Glutamatergic neuron (in vitro differentiated cells): ENCODE results near the gene PLEKHA1. TPM values are rescaled to one million over a fixed set of nuclear protein-coding genes. Genes with fewer than 3 reads are reported as not detected.

Experiments
- DNase-seq: peaks from one replicate; pipeline ENCODE4 v3.0.0; 2022
- H3K27ac Mint-ChIP-seq: one replicate; pipeline ENCODE4 v1.8.0; 2020; ENCODE audit warnings: mild to moderate bottlenecking, mixed read lengths, inconsistent platforms; ENCODE audit not compliant: unreplicated experiment
- H3K27me3 Mint-ChIP-seq: one replicate; pipeline ENCODE4 v1.8.0; 2020; ENCODE audit warnings: mild to moderate bottlenecking, moderate library complexity, mixed read lengths, inconsistent platforms; ENCODE audit not compliant: unreplicated experiment
- H3K36me3 Mint-ChIP-seq: one replicate; pipeline ENCODE4 v1.8.0; 2020; ENCODE audit warnings: mild to moderate bottlenecking, mixed read lengths, inconsistent platforms; ENCODE audit not compliant: unreplicated experiment
- H3K4me1 Mint-ChIP-seq: one replicate; pipeline ENCODE4 v1.8.0; 2020; ENCODE audit warnings: mild to moderate bottlenecking, low read depth, mixed read lengths, inconsistent platforms; ENCODE audit not compliant: unreplicated experiment
- H3K4me3 Mint-ChIP-seq: one replicate; pipeline ENCODE4 v1.8.0; 2020; ENCODE audit warnings: mild to moderate bottlenecking, mixed read lengths, inconsistent platforms; ENCODE audit not compliant: unreplicated experiment
- H3K9me3 Mint-ChIP-seq: one replicate; pipeline ENCODE4 v1.8.0; 2020; ENCODE audit warnings: mild to moderate bottlenecking, moderate library complexity, mixed read lengths, inconsistent platforms; ENCODE audit not compliant: unreplicated experiment
- total RNA-seq: library from RNA; stranded (reverse); fragmentation: NEBNext Ultra II Directional; extraction: Animal tissue kit (Norgen Biotek cat#: 25700); gene quantifications from one replicate; pipeline ENCODE4 v1.2.1, GENCODE V29; 2021; ENCODE audit not compliant: unreplicated experiment
- TF ChIP-seq, protein P1 (sequence below): fragments of 200-600 bp; sonication (generic); IDR thresholded peaks from one replicate; pipeline ENCODE4 v1.5.0; 2021; ENCODE audit not compliant: partially characterized antibody, unreplicated experiment

PLEKHA1 gene
- total RNA-seq, 1 donor from 2014 or later: 31.4 TPM

DNA sequence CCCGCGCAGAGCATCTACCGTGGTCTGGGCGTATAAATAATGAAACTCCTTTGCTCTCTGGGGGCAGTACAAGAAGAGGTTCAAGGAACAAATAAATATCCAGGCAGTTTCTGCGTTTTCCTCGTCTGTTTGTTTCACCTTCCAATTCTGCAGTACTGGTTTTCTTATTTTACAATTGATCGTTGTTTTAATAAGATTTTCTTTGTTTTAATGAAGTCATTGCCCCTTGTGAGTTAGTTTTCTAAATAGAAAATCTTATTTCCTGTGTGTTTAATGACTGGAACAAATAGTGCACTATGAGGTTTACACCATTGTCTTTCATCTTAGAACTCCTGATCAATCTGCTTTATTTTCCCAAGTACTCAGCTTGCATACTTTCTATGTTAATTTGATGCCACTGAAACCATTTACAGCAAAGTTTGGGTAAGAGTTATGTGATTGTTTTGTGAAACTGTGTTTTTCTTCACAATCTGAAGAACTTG is 1.2 kb downstream of the PLEKHA1 start:
- TF ChIP-seq, protein P1, sequence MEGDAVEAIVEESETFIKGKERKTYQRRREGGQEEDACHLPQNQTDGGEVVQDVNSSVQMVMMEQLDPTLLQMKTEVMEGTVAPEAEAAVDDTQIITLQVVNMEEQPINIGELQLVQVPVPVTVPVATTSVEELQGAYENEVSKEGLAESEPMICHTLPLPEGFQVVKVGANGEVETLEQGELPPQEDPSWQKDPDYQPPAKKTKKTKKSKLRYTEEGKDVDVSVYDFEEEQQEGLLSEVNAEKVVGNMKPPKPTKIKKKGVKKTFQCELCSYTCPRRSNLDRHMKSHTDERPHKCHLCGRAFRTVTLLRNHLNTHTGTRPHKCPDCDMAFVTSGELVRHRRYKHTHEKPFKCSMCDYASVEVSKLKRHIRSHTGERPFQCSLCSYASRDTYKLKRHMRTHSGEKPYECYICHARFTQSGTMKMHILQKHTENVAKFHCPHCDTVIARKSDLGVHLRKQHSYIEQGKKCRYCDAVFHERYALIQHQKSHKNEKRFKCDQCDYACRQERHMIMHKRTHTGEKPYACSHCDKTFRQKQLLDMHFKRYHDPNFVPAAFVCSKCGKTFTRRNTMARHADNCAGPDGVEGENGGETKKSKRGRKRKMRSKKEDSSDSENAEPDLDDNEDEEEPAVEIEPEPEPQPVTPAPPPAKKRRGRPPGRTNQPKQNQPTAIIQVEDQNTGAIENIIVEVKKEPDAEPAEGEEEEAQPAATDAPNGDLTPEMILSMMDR: no peak
- H3K4me3 Mint-ChIP-seq: peak overlapping the region; percentile 87
- peak overlapping the region; percentile 60 for H3K27ac Mint-ChIP-seq
- H3K36me3 Mint-ChIP-seq: no peaks in the 10 kb centered on the region
- DNase-seq: no peak
- H3K9me3 Mint-ChIP-seq: peaks cover 8% of the 10 kb centered on the region
- peaks cover 9% of the 10 kb centered on the region for H3K4me1 Mint-ChIP-seq
- H3K27me3 Mint-ChIP-seq: peaks cover 4% of the 10 kb centered on the region

- DNase-seq: no peak
- Mint-ChIP-seq H3K36me3 (peaks cover 4% of the 10 kb centered on the region), H3K9me3 (peaks cover 8% of the 10 kb centered on the region), H3K4me1 (peaks cover 9% of the 10 kb centered on the region), H3K27me3 (peaks cover 4% of the 10 kb centered on the region), H3K27ac (no peak overlapping the region), H3K4me3 (no peak overlapping the region)
- TF ChIP-seq, protein P1: no peak
These were observed 2.0 kb downstream of the PLEKHA1 start for GRCh38 chr10:122376364-122376961.

- no peak for DNase-seq
- H3K27ac Mint-ChIP-seq: no peak overlapping the region
- peaks cover 6% of the 10 kb centered on the region for H3K4me1 Mint-ChIP-seq
- peaks cover 6% of the 10 kb centered on the region for H3K9me3 Mint-ChIP-seq
- H3K27me3 Mint-ChIP-seq: peaks cover 4% of the 10 kb centered on the region
- TF ChIP-seq, protein P1: no peak
- H3K36me3 Mint-ChIP-seq: peaks cover 4% of the 10 kb centered on the region
- H3K4me3 Mint-ChIP-seq: no peak overlapping the region
These were observed 4.5 kb downstream of the PLEKHA1 start for GRCh38 chr10:122379041-122379440.

GRCh38 chr10:122379537-122379936 is 5.0 kb downstream of the PLEKHA1 start:
- H3K36me3 Mint-ChIP-seq: peaks cover 4% of the 10 kb centered on the region
- no peak overlapping the region for H3K27ac Mint-ChIP-seq
- TF ChIP-seq, protein P1: no peak
- peaks cover 6% of the 10 kb centered on the region for H3K9me3 Mint-ChIP-seq
- no peak for DNase-seq
- peaks cover 6% of the 10 kb centered on the region for H3K4me1 Mint-ChIP-seq
- peaks cover 4% of the 10 kb centered on the region for H3K27me3 Mint-ChIP-seq
- no peak overlapping the region for H3K4me3 Mint-ChIP-seq

DNA sequence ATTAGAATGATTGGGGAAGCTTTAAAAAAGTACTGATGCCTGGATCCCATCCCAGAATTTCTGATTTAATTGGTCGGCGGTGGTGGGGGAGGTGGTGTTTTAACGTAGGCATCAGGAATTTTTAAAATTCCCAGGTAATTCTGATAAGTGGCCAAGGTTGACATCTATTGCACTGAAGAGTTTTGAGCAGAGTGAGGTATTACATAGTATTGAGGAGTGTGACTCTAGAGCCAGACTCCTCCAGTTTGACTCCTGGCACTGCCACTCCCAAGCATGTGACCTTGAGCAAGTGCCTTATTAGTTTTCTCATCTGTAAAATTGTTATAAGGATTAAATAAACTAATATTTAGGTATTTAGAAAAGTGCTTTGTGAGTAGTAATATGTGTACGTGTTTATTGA is 6.2 kb downstream of the PLEKHA1 start:
- Mint-ChIP-seq H3K9me3 (peaks cover 4% of the 10 kb centered on the region), H3K27ac (no peak overlapping the region), H3K27me3 (peaks cover under 1% of the 10 kb centered on the region), H3K4me3 (no peak overlapping the region), H3K36me3 (peaks cover 4% of the 10 kb centered on the region), H3K4me1 (peaks cover 3% of the 10 kb centered on the region)
- no peak for DNase-seq
- TF ChIP-seq, protein P1: no peak
